CD4-positive, alpha-beta T cell treated with Interleukin-6 for 4 hours (primary cell): ENCODE measurements around the gene LEMD2.

Source experiments
- DNase-seq: peaks from one replicate; pipeline ENCODE4 v3.0.0-alpha.2; 2020; ENCODE audit warnings: mixed read lengths

Gene LEMD2

DNA sequence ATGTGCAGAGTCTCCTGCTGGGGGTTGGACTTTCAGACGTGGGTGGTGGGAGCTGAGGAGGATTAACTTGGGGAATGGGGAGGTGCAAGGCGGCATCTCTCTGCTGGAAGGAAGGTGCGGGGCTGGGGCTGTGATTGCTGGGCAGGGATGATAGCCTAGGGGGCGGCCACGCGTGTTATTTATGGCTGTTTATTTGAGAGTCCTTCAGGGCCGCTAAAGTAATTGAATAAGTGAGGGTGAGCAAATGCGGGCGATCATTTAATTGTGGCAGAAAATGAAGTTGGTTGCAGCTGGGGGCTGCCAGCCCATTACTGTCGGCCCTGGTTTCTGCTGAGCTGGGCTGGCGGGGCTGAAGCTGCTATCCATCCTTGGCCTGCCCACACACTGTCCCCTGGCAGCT, 34.7 kb downstream of the LEMD2 start:
- no peak for DNase-seq

DNA sequence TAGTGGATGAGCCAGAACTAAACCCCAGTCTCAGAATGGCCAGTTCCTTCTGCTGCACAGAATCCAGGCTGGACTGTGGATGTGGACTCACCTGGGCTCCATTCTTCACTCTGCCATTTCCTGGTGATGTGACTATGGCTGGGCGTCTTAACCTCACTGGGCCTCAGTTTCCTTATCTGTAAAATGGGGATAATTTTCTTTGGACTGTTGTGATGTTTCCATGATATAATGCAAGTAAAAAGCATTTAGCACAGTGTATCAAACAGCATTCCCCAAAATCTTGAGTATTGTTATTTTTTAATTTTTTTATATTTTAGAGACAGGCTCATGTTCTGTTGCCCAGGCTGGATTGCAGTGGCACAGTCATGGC, 36.3 kb downstream of the LEMD2 start:
- no peak for DNase-seq

- DNase-seq = no peak
Observed at GRCh38 chr6:33751771-33752645, 36.9 kb downstream of the LEMD2 start.

- no peak for DNase-seq
Observed at GRCh38 chr6:33750244-33750991, 38.5 kb downstream of the LEMD2 start.

GRCh38 chr6:33749401-33749800, 39.5 kb downstream of the LEMD2 start:
- no peak for DNase-seq

GRCh38 chr6:33748841-33749240, 40.1 kb downstream of the LEMD2 start:
- DNase-seq = no peak

DNA sequence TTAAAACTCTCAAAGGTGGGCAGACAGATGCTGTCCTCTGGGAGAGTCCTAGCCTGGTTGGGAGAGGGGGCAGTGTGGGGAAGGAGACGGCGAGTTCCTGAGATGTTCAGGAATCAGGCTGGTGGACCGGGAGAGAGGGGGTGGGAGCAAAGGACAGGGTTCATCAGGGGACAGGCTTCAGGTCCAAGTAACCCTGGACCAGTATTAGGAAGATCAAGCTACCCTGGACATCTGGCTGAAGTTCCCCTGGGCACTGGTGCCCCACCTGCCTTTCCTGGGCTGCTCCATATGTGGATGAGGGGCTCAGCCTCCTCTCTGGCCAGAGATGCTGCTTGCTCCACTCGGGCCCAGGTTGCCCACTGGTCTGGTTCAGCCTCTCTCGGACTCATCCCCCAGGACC, 41.1 kb downstream of the LEMD2 start:
- DNase-seq = no peak

GRCh38 chr6:33746651-33747100, 42.3 kb downstream of the LEMD2 start, which contains the start of gene IP6K3:
IP6K3 (minus strand) TSS chr6:33746905; CDS start chr6:33735476, 11,429 bp downstream.
- DNase-seq = no peak

- DNase-seq = no peak
Observed at GRCh38 chr6:33746036-33746600, 42.8 kb downstream of the LEMD2 start.

GRCh38 chr6:33745548-33745947, 43.4 kb downstream of the LEMD2 start:
- no peak for DNase-seq

GRCh38 chr6:33744895-33745546, 43.9 kb downstream of the LEMD2 start:
- no peak for DNase-seq

GRCh38 chr6:33744001-33744848, 44.7 kb downstream of the LEMD2 start:
- peak; percentile 82 for DNase-seq

DNA sequence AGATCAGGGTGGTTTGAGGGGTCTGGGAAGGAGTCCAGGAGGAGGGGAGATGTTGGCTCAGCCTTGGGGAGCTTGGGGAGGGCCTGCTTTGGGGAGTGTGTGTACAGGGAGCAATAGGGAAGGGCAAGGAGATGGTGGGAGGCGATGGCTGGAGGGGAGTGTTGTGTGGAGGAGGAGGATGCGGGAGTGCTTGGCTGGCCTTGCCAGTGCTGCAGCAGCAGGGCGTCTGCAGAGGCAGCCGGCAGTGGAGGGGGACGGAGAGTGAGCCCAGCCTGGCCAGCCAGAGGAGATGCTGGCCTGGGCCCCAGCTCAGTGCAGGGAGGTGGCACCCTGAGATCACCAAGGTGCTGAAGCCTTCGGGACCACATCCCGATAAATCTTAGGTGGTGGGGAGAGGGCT, 46.1 kb downstream of the LEMD2 start:
- DNase-seq = no peak

DNA sequence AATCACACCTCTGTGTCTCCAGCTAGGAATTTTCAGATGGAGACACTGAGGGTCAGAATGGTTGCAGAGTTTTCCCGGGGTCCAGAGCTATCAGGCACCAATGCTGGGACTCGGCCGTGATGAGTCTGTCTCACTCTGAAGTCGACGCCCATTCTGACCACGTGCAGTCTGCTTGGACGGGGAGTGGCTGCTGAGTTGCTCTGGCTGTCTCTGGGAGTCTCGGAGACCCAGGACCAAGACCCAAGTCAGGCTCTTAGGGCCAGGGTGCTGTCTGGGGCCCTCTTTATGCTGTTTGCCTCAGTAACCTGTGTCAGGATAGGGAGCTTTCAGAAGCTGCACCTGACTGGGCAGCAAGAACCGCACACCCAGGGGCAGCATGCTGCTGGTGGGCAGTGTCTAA, 46.8 kb downstream of the LEMD2 start:
- DNase-seq = no peak

DNA sequence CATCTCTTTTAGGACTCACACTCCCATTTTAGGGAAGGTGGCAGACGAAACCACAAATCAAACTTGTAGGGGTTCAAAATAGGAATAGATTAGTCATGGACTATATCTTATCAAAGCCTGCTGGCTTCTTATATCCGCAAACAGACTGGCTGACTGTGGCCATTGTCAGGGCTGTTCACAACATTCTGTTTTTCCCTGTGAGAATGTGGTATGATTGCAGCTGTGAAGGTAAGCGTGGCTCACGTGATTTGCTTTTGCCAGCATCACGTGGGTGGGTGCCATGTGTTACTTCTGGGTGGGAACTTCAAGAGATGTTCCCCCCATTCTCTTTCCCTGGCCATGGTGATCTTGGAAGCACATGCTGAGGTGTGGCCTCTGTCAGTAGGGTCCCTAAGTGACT, 48.1 kb downstream of the LEMD2 start:
- no peak for DNase-seq

GRCh38 chr6:33740204-33740608, 48.7 kb downstream of the LEMD2 start:
- no peak for DNase-seq

DNA sequence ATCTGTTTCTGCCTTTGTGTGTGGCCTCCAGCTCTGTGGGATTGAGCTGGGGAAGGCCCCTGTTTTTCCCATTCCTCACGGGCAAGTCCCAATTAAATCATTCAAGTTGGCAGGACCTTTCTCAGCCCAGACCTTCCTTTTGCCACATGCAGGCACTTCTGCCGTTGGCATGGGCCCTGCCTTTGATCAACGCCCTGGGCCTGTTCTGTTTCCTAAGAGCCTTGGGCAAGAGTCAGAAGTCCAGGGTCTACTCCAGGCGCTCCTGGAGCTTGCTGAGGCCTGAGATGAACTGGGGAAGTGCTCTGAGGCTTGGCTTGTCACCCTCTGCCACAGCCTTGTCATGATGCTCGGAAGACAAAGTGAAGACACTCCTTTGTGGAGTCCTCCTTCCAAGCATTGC, 49.4 kb downstream of the LEMD2 start:
- DNase-seq = no peak

GRCh38 chr6:33738879-33739278, 50.1 kb downstream of the LEMD2 start:
- DNase-seq = no peak

DNA sequence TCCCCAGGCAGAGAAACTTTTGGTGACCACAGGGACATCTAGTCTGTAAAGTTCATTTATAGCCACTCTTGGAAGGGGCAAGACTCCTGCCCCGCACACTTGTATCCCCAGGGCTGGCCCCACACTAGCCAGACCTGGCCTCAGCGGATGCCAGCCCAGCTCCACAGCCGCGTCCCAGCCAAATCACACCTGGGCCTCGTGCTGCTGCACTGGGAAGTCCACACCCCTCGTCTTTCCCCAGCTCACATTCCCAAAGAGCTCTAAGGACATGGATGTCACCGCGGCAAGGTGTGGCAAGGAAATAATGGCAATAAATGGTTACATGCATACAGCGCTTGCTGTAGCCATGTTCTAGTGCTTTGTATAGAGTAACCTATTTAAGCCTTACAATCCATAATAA, 50.8 kb downstream of the LEMD2 start:
- DNase-seq = no peak

GRCh38 chr6:33737267-33738026, 51.5 kb downstream of the LEMD2 start:
- no peak for DNase-seq

DNA sequence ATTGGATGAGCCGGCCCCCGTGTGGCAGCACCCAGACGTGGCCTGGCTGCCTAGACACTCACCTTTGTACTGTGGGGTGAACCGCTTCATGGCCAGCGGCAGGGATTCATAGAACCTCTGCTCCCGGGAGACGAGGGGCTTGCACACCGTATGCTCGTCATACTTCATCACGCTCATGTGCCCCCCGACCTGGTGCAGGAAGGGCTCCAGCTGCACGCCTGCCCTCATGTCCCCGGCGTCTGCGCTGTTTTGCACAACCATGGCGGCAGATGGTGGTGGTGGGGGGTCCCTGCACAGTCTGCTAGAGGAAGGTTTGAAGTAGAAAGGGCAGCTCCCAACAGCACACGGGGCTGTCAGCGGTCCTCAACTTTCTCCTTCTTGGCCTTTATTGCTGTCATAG, 53.7 kb downstream of the LEMD2 start:
- DNase-seq = no peak

GRCh38 chr6:33733709-33734007, 55.3 kb downstream of the LEMD2 start:
- no peak for DNase-seq
